Prostate gland (tissue), 1 donor: ENCODE data around the gene EPC1.
A peak's percentile ranks its signal among the peaks of the same experiment; 100 is the strongest.

Experiments used
- POLR2A ChIP-seq: fragments of 450-650 bp; IDR thresholded peaks from one replicate; pipeline ENCODE4 v1.6.1; 2016; ENCODE audit warnings: antibody characterized with exemption, mild to moderate bottlenecking
- POLR2AphosphoS5 ChIP-seq: sonication (generic); formaldehyde crosslinking; IDR thresholded peaks from one replicate; pipeline ENCODE4 v1.6.1; 2017; ENCODE audit warnings: antibody characterized with exemption

- peak; percentile 65 for TF ChIP-seq POLR2AphosphoS5
- no peak for TF ChIP-seq POLR2A
Observed at GRCh38 chr10:32360884-32361283, 13.9 kb upstream of the EPC1 start.
